HG02623 (cell line): ENCODE data around the gene AGPAT2.

Source experiments
- ATAC-seq: cut with Tn5 transposase; IDR thresholded peaks from one replicate; pipeline ENCODE4 v1.9.1; 2021; ENCODE audit warnings: moderate library complexity; ENCODE audit not compliant: unreplicated experiment

AGPAT2 gene

GRCh38 chr9:136675477-136676296, 11.6 kb downstream of the AGPAT2 start:
- no peak for ATAC-seq

DNA sequence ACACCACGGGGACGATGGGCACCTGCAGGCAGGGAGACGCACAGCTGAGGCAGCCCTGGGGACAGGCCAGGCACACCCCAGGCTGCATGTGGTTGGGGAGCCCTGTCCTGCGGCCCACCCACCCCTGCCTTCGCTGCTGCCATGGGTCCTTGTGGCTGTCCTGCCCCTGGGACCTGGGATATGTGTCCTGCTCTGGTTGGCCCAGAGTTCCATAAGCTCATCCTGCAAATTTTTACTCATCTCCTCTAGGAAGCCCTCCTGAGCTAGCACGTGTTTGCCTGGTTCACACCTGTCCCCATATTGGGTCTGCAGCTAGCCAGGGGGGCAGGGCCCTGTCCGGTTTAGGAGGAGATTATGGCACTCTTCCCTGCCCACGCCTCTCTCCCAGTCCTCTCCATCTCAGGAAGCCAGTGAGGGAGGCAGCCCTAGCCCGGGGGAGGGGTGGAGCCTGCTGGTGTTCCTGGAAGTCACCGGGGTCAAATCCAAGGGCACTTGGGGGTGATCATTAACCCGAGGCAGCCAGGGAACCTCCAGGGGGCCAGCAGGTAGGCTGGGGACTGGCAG, 12.4 kb downstream of the AGPAT2 start:
- ATAC-seq: no peak

DNA sequence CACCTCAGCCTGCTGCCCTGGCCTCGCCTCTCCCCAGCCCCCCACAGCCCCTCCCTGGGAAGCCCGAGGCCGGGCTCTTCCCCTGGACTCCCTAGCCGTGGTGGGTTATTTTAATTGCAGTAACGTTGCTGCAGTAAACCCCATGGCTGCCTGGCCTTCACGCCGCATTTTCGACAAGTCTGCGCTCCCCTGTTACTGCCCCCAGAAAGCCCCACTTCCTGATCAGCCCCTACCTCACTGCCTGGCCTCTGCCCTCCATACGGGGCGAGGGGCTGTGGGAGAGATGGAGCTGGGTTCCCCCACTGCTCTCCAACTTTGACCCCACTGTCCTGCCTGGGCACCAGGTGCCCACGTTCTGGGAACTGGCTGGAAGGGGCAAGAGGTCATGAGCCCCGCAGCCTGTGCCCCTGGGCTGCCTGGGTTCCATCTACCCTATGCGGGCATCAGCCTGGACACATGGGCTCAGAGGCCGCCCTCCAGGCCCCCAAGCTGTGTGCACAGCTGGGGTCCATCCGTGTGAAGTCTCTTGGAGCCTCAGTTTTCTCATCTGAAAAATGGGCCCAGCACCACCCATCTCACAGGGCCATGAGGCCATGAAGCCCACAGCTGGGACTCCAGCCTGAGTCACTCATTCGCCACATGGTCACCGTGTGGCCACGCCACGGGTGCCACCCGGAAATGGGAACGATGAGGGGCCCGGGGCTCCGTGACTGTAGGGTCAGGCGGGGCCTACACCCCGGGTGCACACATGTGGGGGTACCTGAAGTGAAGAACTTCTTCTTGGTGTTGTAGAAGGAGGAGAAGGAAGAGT, 13.1 kb downstream of the AGPAT2 start:
- ATAC-seq: no peak

GRCh38 chr9:136673088-136673974, 13.9 kb downstream of the AGPAT2 start:
- no peak for ATAC-seq

GRCh38 chr9:136672431-136673087, 14.7 kb downstream of the AGPAT2 start:
- no peak for ATAC-seq

GRCh38 chr9:136671646-136672430, 15.4 kb downstream of the AGPAT2 start:
- no peak for ATAC-seq

DNA sequence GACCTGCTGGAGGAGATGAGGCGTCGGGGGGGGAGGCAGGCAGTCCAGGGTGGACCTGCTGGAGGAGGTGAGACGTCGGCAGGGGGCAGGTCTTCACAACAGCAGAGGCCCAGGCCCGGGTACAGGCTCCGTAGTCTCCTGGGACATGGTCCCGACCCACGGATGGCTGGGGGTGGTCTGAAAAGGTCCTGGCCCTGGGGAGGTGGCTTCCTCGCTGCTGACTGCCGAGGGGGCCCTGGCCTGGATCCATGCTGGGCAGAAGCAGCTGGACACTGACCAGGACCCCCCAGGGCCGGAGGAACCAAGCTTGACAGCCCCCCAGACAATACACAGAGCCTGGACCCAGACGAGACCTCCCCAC, 16.0 kb downstream of the AGPAT2 start:
- ATAC-seq: no peak

- no peak for ATAC-seq
Measured at GRCh38 chr9:136670576-136671253, 16.5 kb downstream of the AGPAT2 start.

- no peak for ATAC-seq
Measured at GRCh38 chr9:136669791-136670464, 17.3 kb downstream of the AGPAT2 start.

GRCh38 chr9:136668983-136669790, 18.1 kb downstream of the AGPAT2 start:
- ATAC-seq: no peak

DNA sequence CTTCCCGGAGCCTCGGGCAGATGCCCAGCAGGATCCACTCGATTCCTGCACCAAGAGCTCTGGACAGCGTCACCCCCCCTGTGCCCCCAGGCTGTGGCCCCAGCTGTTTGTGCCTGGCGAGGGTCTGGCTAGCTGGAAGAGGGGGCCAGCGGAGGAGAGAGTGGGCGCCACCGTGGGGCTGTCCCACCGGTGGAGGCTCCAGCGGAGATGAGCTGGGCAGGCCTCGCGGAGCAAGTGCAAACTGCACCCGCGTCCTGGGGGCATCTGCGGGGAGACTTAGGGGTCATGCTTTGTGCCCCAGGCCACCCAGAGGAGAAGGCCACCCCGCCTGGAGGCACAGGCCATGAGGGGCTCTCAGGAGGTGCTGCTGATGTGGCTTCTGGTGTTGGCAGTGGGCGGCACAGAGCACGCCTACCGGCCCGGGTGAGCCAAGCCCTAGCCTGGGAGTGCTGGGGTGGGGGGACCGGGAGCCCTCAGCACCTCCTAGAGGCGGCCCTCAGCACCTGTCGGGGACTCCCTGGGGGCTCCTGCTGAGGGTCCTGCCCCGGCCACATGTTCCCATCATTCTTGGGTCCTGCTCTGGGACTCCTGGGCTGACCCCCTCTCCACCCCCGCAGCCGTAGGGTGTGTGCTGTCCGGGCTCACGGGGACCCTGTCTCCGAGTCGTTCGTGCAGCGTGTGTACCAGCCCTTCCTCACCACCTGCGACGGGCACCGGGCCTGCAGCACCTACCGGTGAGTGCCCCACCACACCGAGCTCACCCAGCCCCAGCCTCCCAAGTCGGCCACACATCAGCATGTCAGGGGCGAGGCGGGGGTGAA, 19.1 kb downstream of the AGPAT2 start:
- no peak for ATAC-seq

DNA sequence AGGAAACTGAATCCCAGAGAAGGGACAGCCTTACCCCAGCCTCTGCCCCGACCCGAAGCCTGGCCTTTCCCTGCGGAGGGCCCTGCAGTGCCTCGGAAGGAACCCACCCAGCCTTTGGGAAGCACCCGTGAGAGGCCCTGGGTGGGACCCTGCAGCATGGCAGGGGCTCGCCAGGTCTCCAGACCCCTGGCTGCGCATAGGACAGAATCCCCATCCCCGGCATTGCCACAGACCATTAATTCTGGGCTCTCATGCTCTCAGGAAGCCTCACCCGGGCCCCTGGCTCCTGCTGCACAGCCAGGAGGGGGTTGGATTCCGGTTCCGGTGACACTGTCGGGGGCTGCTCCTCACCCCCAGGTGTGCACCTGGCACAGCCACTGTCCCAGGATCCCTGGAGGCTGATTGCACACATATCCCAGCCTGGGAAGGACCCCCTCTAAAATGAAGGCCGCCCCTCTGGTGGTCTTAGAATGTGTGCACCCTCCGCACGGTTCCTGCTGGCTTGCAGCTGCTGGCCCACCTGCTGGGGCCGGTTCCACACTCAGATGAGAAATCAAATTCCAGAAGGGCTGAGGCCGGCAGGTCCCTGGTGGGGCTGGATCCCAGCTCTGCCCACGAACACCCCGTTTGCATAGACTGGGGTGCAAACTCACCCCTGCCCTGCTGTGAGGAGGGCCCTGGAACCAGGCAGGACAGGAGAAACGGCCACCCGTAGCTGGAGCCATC, 19.9 kb downstream of the AGPAT2 start:
- no peak for ATAC-seq

GRCh38 chr9:136666372-136667213, 20.7 kb downstream of the AGPAT2 start:
- ATAC-seq: no peak

DNA sequence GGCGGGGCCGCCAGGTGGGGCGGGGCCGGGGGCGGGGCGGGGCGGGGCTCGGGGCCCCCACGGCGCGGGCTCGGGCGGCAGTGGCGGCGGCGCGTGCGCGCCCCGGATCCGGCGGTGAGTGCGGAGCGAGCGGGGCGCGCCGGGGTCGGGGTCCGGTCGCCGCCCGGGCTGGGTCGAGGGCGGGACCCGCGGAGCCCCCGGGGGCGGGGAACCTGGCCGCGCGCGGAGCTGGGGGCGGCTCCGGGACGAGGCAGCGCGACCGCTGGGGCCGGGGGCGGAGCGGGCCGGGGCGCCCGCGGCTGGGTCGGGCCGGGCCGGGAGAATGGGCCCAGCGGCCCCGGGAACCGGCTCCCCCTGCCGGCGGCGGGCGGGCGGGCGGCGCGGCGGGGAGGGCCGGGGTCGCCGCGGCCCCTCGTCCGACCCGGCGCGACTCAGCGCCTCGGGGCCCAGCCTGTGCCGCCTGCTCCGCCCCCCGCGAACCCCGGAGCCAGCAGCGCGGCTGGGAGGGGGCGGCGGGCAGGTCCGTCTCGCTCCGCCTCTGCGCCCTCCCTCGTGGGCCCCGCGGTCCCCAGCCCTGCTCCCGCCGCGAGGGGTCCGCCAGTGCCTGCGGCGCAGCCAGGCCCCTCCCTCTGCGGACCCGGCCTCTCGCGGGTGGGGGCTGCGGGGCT, 21.4 kb downstream of the AGPAT2 start:
- ATAC-seq: no peak
